HL-60/S4 treated with retinoic acid at 250 ng/mL for 4 days and 3 days (cell line): ENCODE measurements around the gene RAB15.

Experiments
- in situ Hi-C: fragments of 300-500 bp; cut with MboI; formaldehyde crosslinking; loops from 2 replicates; pipeline ENCODE4 v1.7.0; 2022; ENCODE audit warnings: low sequenced_read_pairs

The RAB15 gene

GRCh38 chr14:64939817-64940190 lies 32.3 kb downstream of the RAB15 start:
- in situ Hi-C loops: no loop called here

GRCh38 chr14:64938972-64939816 lies 32.9 kb downstream of the RAB15 start:
- in situ Hi-C loops: no loop called here

DNA sequence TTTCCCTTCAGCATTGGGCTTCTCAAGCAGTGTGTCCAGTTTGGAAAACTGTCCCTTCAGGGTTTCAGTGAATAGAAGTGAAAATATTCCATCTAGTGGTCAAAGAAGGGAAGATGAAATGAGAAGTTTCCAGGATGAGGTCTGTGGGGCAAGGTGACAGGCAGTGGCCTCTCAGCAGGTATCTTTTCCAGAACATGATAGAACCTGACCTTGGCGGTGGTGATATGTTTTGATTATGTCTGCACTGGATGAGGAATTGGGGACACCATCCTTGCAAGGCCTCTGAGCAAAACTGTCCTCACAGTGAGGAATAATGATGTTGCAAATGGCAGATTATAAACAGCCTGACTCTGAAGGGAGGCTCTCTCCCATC lies 34.3 kb downstream of the RAB15 start:
- in situ Hi-C loops: no loop called here

DNA sequence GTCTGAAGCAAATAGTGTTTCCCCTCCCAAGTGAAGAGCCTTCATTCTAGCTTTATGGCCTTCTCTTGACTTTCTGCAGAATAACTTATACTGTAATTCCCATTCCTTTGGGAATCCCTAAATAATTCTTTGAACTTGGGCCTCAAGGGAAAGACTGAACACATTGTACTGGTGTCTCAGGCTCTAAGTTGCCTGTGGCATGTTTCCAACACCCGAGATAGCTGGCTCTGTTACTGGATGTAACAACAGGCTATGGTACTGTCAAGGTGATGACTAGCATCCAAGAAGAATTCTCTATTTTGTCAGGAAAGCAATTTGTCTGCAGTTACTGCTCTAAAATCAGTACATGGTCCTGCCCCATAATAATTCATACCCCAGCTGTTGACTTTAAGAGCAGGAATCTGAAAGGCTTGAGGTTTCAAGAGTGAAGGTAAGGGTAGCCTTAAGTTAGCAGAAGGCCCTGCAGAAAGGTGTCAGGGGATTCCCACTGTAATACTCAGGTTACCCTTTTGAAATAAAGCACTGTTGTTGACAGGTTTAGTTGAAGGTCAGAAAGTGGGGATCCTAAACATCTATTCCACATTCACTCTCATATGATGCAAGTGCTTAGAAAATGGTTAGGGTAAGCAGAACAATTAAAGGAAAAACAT lies 34.8 kb downstream of the RAB15 start:
- in situ Hi-C loops: no loop called here

- in situ Hi-C loops: no loop called here
Observed at GRCh38 chr14:64935508-64935907, 36.6 kb downstream of the RAB15 start.

GRCh38 chr14:64934338-64934929 lies 37.7 kb downstream of the RAB15 start:
- in situ Hi-C loops: no loop called here

GRCh38 chr14:64932231-64932630 lies 39.9 kb downstream of the RAB15 start:
- in situ Hi-C loops: no loop called here

- in situ Hi-C loops: no loop called here
Observed at GRCh38 chr14:64931123-64931522, 41.0 kb downstream of the RAB15 start.

DNA sequence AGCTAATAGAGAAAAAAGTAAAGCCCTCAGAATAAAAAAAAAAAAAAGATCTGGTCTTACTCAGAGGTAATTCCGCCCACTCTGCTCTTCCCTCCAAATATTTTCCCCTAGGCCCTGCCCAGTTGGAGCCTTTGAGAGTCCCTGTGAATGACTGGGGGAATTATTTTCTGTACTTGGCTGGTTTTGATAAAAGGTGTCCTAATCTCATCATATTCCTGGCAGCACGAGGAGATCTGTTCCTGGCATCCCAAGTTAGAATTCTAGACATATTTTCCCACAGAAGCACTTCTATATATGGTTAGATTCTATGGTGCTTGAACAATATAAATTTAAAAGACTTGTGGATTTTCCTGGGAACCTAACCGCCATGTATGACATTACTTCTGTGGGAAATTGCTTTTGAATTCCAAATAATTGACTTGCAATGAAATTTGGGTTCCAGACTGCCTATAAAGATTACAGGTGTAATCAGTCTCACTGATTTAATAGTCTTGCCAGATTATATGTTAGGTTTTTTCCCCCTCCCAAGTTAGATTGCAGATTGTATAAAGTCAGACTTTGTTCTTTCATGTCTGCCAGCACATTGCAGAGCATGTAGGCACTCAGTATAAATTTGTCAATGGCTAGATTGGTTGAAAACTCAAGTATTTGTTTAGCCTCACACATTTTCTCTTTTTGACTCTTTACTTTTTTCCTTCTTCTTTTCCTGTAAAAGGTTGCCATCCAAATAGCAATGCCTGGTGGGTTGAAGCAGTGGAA lies 41.9 kb downstream of the RAB15 start:
- in situ Hi-C loops: no loop called here

GRCh38 chr14:64929014-64929359 lies 43.1 kb downstream of the RAB15 start:
- in situ Hi-C loops: no loop called here

- in situ Hi-C loops: no loop called here
Observed at GRCh38 chr14:64928239-64929013, 43.7 kb downstream of the RAB15 start.

- in situ Hi-C loops: no loop called here
Observed at GRCh38 chr14:64927031-64927430, 45.1 kb downstream of the RAB15 start.

DNA sequence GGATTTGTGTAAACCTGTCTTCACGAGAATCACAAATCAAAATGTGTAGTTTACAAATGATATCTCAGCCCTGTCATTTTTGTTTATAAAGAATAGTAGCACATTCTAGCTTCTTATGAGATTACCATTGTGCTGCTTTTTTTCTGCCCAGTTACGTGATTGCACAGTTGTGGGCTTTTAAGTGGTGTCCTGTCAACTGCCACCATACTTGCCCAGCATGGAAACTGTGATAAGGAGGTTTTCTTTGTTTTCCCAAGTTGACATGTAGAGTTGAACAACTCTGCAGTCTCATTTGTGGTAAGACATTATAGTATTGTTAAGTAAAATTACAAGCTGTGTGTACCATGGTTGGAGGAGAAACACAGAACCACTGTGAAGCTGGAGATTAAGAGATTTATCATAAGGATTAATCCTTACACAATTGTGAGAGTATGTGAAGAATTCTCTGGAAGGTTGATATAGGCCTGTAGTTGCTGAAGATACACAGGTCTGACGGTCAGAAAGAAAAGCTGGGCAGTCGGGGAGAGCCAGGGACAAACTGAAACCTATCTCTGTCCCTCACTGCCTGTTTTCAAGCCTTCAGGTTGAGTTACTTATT lies 45.6 kb downstream of the RAB15 start:
- in situ Hi-C loops: no loop called here

GRCh38 chr14:64923015-64923414 lies 49.1 kb downstream of the RAB15 start:
- in situ Hi-C loops: no loop called here

- in situ Hi-C loops: no loop called here
Observed at GRCh38 chr14:64920465-64920864, 51.7 kb downstream of the RAB15 start.

DNA sequence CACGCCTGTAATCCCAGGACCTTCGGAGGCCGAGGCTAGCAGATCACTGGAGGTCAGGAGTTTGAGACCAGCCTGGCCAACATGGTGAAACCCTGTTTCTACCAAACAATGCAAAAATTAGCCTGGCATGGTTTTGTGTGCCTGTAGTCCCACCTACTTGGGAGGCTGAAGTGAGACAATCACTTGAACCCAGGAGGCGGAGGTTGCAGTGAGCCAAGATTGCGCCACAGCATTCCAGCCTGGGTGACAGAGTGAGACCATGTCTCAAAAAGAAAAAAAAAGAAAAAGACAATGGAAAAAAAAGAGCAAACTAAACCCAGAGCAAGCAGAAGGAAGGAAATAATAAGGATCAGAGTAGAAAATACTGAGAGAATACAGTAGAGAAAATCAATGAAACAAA lies 52.5 kb downstream of the RAB15 start:
- in situ Hi-C loops: no loop called here

GRCh38 chr14:64919215-64919614 lies 52.9 kb downstream of the RAB15 start:
- in situ Hi-C loops: no loop called here

DNA sequence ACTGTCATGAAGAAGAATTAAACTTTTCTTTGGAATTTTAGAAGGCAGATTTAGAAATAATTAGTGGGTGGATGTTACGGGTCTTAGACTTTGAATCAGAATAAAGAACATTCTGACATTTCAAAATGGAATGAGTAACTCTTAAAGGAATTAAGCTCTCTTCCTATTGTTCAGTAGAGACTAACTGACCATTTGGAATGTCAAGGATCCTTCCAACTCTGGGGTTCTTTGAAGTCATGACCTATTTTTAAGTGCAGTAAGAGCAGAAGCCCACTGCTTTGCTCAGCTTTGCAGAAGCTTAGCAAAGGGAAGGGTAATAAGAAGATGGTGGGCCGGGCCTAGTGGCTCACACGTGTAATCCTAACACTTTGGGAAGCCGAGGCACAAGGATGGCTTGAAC lies 53.9 kb downstream of the RAB15 start:
- in situ Hi-C loops: no loop called here

DNA sequence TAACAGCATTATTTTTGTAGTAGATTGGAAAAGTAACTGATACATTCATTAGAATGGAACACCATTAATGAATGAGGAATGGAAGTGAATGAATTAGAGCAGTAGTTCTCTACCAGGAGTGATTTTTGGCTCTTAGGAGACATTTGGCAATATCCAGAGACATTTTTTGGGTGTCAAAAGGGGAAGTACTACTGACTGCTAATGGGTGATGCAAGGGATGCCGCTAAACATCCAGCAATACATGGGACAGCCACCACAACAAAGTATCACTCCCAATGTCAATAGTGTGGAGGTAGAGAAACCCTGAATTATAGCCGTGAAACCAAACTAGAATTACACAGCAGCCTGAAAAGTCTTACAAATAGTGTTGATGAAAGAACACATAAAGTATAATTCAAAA lies 56.3 kb downstream of the RAB15 start:
- in situ Hi-C loops: no loop called here

GRCh38 chr14:64915029-64915424 lies 57.1 kb downstream of the RAB15 start:
- in situ Hi-C loops: no loop called here
